GM12878 (cell line): ENCODE results near the gene SLCO4A1. TPM values are rescaled to one million over a fixed set of nuclear protein-coding genes. Genes with fewer than 3 reads are reported as not detected.

Experiments used
- BCL3 ChIP-seq: IDR thresholded peaks from 2 replicates; pipeline ENCODE4 v1.6.1; 2011; ENCODE audit warnings: borderline replicate concordance, low read depth, mild to moderate bottlenecking, moderate library complexity, low read length; ENCODE audit not compliant: insufficient read depth, poor library complexity, severe bottlenecking
- CTCF ChIP-seq, 3 experiments: IDR thresholded peaks in 2 of 3; conservative IDR thresholded peaks in 1 of 3; 2 replicates each; pipeline ENCODE4 v1.5.1; 2011; ENCODE audit warnings: low read depth in 3 of 3, low read length in 3 of 3, mild to moderate bottlenecking in 3 of 3, control low read depth in 2 of 3, moderate library complexity in 2 of 3, inconsistent platforms in 1 of 3, mixed read lengths in 1 of 3; ENCODE audit not compliant: control insufficient read depth in 2 of 3, insufficient read depth in 1 of 3; ENCODE audit errors: extremely low read depth in 1 of 3
- ELK1 ChIP-seq: IDR thresholded peaks from 2 replicates; pipeline ENCODE4 v1.6.1; 2012; ENCODE audit warnings: low read depth, low read length, improper control_type of control experiment
- ESRRA ChIP-seq: IDR thresholded peaks from 2 replicates; pipeline ENCODE4 v1.6.1; 2012; ENCODE audit warnings: mild to moderate bottlenecking, low read length, improper control_type of control experiment
- MYC ChIP-seq: IDR thresholded peaks from 2 replicates; pipeline ENCODE4 v1.6.1; 2011; ENCODE audit warnings: mild to moderate bottlenecking, low read length, moderate library complexity, inconsistent platforms; ENCODE audit not compliant: insufficient read depth, insufficient replicate concordance, insufficient read length, severe bottlenecking
- NBN ChIP-seq: fragments of 450-650 bp; IDR thresholded peaks from 2 replicates; pipeline ENCODE4 v1.6.1; 2016
- PML ChIP-seq: IDR thresholded peaks from 2 replicates; pipeline ENCODE4 v1.6.1; 2012; ENCODE audit warnings: low read length, inconsistent platforms
- SIN3A ChIP-seq: IDR thresholded peaks from 2 replicates; pipeline ENCODE4 v1.6.1; 2012; ENCODE audit warnings: low read depth, low read length, improper control_type of control experiment
- TCF3 ChIP-seq: IDR thresholded peaks from 2 replicates; pipeline ENCODE4 v1.6.1; 2012; ENCODE audit warnings: low read depth, mild to moderate bottlenecking, low read length, borderline replicate concordance; ENCODE audit not compliant: insufficient read depth
- ZNF207 ChIP-seq: fragments of 450-650 bp; IDR thresholded peaks from 2 replicates; pipeline ENCODE4 v1.6.1; 2014; ENCODE audit warnings: antibody characterized with exemption, mild to moderate bottlenecking, borderline replicate concordance
- polyA plus RNA-seq, 11 experiments: library from polyadenylated mRNA; depleted of rRNA in 4 of 11; unstranded in 6 of 11; stranded (reverse) in 5 of 11; fragments of >200 nt; fragmentation: Nextera tagmentation in 4 of 11; fragmentation: Illumina TruSeq in 1 of 11; extraction: Ambion mirVana in 4 of 11; extraction: Trizol in 1 of 11; gene quantifications; 1 replicate in 1 of 11; 2 replicates in 10 of 11; pipeline versions ENCODE4 v1.2.1 to v1.2.3, GENCODE V29; 2011 to 2016; ENCODE audit warnings: inconsistent platforms in 2 of 11, missing spikeins in 2 of 11, low read depth in 1 of 11
- total RNA-seq, 4 experiments: library from RNA; depleted of rRNA in 3 of 4; stranded (reverse); fragments of >200 nt in 3 of 4; fragmentation: Illumina TruSeq in 1 of 4; extraction: Trizol in 1 of 4; gene quantifications; 2 replicates each; pipeline versions ENCODE4 v1.2.1 to v1.2.3, GENCODE V29; 2013 to 2021

The SLCO4A1 gene
- total and polyA plus RNA-seq, 10 of the 15 experiments (the other 5 are each of a cell fraction or from before 2014, with no cell fraction given) = 2.1 to 30.7 (median 12.0) TPM

- no peak for TF ChIP-seq MYC
- no peak for TF ChIP-seq TCF3
- TF ChIP-seq CTCF (IDR thresholded peaks at IDR 0.05 in 2 of 3, conservative IDR thresholded peaks at IDR 0.05 in 1 of 3; ENCODE audit: control insufficient read depth in 2 of 3, extremely low read depth in 1 of 3, insufficient read depth in 1 of 3, low read depth in 3 of 3, low read length in 3 of 3) = no peak
- TF ChIP-seq PML = no peak
- TF ChIP-seq ESRRA = no peak
- no peak for TF ChIP-seq SIN3A
- TF ChIP-seq BCL3 = no peak
- no peak for TF ChIP-seq ZNF207
- no peak for TF ChIP-seq ELK1
- no peak for TF ChIP-seq NBN
These were observed 74.1 kb downstream of the SLCO4A1 start (continued) for GRCh38 chr20:62716198-62716940.
